Iris pigment epithelial cell (primary cell): ENCODE results near the gene HAL.
A peak's percentile ranks its signal among the peaks of the same experiment; 100 is the strongest.

Experiments used
- DNase-seq: peaks from one replicate; pipeline ENCODE4 v3.0.0-alpha.2; 2011; ENCODE audit warnings: low read depth

The HAL gene, protein sequence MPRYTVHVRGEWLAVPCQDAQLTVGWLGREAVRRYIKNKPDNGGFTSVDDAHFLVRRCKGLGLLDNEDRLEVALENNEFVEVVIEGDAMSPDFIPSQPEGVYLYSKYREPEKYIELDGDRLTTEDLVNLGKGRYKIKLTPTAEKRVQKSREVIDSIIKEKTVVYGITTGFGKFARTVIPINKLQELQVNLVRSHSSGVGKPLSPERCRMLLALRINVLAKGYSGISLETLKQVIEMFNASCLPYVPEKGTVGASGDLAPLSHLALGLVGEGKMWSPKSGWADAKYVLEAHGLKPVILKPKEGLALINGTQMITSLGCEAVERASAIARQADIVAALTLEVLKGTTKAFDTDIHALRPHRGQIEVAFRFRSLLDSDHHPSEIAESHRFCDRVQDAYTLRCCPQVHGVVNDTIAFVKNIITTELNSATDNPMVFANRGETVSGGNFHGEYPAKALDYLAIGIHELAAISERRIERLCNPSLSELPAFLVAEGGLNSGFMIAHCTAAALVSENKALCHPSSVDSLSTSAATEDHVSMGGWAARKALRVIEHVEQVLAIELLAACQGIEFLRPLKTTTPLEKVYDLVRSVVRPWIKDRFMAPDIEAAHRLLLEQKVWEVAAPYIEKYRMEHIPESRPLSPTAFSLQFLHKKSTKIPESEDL

GRCh38 chr12:95996034-95996658, at the start of gene HAL:
Gene HAL, minus strand, starts transcription at chr12:95996344. Its CDS starts 434 bp downstream, at chr12:95995910.
- peak; percentile 4 for DNase-seq

DNA sequence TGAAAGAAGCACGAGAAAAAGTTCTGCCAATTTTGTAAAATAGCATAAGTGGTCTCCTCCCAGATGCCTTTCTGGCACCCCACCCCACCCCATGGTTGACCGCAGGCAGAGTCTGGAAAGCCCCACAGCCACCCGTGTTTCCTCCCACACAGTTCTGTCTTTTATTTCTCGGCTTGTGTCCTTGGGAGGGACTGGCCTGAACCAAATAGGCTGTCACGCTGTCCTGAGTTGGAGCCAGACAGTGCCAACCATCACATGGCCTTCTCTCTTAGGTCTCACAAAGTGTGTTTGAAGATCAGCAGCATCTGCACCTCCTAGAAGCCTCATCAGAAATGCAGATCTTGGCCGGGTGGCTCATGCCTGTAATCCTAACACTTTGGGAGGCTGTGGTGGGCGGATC, 49.4 kb upstream of the HAL start:
- DNase-seq: no peak

DNA sequence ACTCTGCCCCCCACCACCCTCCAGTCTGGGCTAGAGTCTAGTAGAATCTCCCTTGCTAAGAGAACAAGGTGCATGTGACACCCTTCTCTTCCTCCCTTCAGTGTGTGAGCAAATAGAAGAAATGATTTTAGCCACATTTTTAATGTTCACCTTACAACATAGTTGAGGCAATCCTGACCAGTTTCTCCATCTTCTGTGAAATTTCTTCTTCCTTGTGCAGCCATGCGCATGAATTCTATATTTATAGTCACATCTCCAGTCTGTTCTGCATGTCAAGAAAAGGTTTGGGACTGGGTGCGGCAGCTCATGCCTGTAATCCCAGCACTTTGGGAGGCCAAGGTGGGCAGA, 48.8 kb upstream of the HAL start:
- no peak for DNase-seq

DNA sequence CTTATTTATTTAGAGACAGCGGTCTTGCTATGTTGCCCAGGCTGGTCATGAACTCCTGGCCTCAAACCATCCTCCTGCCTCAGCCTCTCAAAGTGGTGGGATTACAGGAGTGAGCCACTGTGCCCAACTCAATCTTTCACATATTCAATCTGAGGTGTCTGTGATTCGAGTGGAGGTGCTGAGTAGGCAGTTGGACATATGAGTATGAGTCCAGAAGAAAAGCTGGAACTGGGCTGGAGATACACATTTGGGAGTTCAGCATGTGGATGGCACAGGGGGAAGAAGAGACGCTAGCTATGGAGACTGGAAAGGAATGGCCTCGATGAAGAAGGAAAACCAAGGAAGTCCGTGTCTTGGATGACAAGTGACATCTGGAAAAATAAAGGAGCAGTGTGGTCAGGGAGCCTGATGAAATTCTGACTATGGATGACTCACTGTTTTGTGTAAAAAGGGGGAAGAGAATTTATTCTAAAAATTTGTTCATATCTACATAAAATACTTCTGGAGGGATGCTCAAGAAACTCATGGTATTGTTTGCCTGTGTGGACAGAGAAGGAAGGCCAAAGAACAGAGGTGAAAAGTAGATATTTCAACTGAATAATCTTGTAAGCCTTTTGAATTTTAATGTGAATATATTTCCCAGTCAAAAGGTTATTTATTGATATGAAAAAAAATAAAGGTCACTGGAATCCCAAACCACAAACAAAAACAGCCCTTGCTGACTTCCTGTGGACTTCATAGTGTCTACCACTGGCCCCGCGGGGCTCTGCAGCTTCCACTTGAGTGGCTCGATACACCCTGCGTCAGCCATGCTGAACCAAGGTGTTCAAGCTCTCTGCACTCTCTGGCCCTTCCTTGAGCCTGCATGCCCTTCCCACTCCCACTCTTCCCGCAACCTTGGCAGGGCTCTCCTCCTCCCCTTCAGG, 48.1 kb upstream of the HAL start:
- DNase-seq: peak; percentile 58

DNA sequence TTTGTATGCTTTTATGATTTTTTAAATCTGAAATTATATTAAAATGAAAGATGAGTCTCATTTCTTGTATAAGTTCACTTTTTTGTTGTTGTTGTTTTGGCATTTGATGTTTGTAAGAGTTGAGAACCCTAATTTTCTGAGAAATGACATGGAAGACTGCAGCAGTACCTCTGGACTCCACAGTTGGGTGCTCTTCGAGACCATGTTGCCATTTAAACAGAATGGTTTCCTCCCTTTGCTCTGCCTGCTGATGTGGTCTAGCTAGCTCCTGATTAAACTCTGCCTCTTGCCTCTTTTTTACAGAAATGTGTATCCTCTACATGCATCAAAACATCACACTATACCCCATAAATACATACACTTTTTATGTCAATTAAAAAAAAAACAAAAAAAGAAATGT, 45.0 kb upstream of the HAL start:
- DNase-seq: no peak

- DNase-seq: no peak
Measured at GRCh38 chr12:96040305-96041133, 44.4 kb upstream of the HAL start.

- DNase-seq: no peak
Measured at GRCh38 chr12:96039516-96039915, 43.4 kb upstream of the HAL start.

DNA sequence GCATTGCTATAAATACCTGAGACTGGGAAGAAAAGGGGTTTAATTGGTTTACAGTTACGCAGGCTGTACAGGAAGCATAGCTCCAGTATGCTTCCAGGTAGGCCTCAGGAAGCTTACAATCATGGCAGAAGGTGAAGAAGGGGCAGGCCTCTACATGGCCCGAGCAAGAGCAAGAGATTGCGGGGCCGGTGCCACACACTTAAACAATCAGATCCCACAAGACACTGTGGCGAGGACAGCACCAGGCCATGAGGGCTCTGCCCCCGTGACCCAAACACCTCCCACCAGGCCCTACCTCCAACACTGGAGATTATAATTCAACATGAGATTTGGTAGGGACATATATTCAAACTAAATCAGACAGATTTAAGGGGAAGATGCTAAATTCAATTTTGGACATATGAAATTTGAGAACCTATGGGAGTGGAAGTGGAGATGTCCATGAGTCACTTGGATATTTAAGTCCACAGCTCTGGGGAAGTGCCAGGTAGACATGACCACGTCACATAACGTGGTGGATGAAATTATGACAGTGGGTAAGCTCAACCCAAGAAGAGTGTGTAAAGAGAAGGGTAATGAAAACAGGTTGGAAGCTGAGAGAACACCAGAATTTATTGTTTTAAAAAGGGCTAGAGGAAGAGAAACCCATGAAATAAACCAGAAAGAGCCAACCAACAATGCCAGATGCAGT, 40.8 kb upstream of the HAL start:
- DNase-seq: peak; percentile 62

- DNase-seq: peak; percentile 98
Measured at GRCh38 chr12:96035283-96036236, 39.4 kb upstream of the HAL start, which contains the start of gene LTA4H. Gene LTA4H, minus strand, starts transcription at chr12:96035587. Its CDS starts 68 bp downstream, at chr12:96035519.

DNA sequence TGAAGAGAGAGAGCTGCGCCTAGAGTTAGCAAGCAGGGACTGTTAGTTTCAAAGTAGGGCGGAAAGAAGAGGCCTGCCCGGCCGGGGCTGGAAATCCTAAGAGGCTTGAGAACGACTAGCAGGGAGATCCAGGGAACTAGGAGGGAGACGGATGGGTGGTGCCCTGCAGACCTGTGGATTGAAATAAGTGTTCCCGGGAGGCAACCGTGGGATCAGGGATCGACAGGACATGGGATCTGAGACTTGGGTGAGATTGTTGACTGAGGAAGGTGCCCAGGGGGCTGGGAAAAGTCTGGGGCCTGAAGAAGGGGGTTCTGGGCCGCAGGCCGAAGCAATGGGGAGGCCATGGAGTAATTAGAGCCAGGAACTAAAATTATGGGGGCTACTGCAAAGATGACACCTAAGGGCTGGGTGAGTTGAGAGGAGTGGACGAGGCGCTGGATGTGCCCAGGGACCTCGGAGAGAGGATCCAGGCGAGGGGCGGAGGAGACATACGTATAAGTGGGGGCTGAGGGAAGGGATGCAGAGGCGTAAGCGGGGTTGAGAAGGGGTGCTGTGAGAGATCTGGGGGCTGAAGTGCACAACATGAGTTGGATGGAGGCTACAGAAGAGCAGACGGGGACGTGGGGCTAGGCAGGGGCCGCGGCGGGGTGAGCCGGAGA, 38.6 kb upstream of the HAL start:
- DNase-seq: peak; percentile 36

DNA sequence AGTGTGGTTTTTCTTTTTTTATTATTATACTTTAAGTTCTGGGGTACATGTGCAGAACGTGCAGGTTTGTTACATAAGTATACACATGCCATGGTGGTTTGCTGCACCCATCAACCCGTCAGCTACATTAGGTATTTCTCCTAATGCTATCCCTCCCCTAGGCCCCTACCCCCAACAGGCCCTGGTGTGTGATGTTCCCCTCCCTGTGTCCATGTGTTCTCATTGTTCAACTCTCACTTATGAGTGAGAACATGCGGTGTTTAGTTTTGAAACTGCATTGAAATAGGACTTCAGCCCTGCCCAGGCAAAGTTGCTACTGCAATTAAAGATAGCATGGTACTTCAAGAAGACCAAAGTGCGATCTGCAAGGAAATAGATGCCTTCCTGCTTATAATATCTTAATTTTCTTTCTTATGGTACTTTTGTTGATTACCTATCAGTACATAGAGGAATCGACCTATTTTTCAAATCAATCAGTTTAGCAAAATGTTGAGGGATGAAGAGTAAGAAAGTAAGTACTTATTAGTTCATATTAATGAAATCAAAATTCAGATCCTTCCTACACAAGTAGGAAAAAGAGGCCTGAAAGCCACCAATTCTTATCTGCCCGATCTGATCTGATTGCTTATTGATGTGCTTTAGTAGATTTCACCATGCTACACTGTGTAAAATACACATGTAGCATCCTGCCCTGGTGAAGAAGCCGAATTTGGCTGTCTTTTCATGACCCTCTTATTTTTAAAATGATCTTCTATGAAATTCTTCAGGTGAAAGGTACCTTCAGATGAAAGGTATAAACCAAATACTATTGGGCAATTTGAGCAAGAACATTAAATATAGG, 37.6 kb upstream of the HAL start:
- DNase-seq: no peak

DNA sequence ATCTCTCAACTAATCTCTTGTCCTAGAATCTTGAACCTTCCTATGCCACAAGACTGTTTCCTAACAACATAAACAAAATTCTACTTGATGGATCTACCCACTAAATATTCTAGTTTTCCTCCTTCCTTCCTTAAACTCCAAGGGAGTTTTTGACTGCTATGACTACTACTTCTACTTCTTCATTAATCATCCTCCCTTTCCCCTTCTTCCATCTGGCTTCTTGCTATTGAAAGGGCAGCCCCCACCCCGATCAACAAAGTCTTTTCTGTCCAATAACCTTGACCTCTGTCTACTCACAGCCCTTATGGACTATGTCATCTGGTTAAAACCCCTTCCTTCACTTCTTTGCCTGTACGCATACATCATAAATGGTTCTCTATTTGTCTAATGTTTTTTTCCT, 33.7 kb upstream of the HAL start:
- no peak for DNase-seq

DNA sequence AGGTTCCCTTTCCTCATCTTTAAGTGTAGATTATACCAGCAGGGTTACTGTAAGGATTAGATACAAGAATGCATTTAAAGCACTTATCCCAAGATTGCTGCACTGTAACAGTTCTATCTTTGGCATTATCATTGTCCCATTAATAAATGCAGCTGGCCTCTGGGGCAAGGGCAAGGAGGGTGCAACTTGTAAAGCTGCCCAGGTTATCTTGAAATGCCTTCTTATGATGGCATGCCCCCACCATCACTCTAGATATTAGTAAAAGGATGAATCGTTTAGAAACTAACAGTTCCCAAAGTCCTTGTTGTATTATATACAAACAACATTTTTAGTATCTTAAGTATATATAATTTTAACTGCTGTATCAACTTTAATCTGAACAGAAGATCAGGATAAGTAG, 32.4 kb upstream of the HAL start:
- DNase-seq: no peak

DNA sequence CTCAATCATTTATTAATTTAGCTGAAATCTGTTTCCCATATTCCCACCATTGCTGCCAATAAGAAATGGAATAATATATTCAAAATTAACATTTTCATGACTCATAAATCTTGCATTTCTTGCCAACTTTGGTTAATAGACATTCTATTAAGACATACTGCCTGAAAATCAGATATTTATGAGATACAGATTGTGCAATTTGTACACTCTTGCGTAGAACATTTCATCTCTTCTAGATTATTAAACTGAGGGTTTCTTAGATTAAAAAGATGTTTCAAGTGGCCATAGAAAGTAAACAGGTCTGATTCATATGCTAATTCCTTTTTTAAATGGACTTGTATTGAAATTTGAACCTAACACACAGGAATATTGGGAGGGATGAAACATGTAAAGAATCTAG, 30.2 kb upstream of the HAL start:
- DNase-seq: peak; percentile 57

DNA sequence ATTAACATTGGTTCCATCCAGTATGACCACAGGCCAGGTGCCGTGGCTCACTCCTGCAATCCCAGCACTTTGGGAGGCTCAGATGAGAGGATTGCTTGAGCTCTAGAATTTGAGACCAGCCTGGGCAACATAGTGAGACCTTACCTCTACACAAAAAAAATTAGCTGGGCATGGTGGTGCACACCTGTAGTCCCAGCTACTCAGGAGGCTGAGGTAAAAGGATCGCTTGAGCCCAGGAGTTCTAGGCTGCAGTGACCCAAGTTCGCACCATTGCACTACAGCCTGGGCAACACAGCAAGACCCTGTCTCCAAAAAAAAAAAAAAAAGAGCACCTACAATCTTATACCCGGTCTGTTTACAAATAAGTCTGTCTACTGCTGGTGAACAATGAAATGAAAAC, 29.4 kb upstream of the HAL start:
- DNase-seq: no peak

- DNase-seq: no peak
Measured at GRCh38 chr12:96020314-96021003, 24.3 kb upstream of the HAL start.

GRCh38 chr12:96015672-96016071, 19.5 kb upstream of the HAL start:
- DNase-seq: peak; percentile 32
